MM.1S (cell line): Measurements from ENCODE around the gene ATPAF2.

Experiments
- CTCF ChIP-seq: fragments of 300-600 bp; sonication (generic); IDR thresholded peaks from 2 replicates; pipeline ENCODE4 v1.5.1; 2016; ENCODE audit warnings: antibody characterized with exemption, low read length, mixed read lengths
- EZH2 ChIP-seq: fragments of 300-600 bp; sonication (generic); optimal IDR thresholded peaks from 2 replicates; pipeline ENCODE3; 2017; ENCODE audit warnings: low read depth, mild to moderate bottlenecking, antibody characterized with exemption, low read length, mixed read lengths
- EZH2phosphoT487 ChIP-seq: fragments of 300-600 bp; sonication (generic); IDR thresholded peaks from 2 replicates; pipeline ENCODE4 v1.6.1; 2018; ENCODE audit warnings: antibody characterized with exemption, low read length

GRCh38 chr17:17982801-17983200 lies 56.2 kb downstream of the ATPAF2 start:
- TF ChIP-seq CTCF (no peak), EZH2phosphoT487 (no peak), EZH2 (no peak)
